Neural cell (in vitro differentiated cells): ENCODE data around the gene NR5A2.

Source experiments
- CTCF ChIP-seq: fragments of 450-650 bp; IDR thresholded peaks from 2 replicates; pipeline ENCODE4 v1.5.1; 2014; ENCODE audit warnings: antibody characterized with exemption, mild to moderate bottlenecking, moderate library complexity; ENCODE audit not compliant: poor library complexity, severe bottlenecking
- EP300 ChIP-seq: fragments of 450-650 bp; conservative IDR thresholded peaks from 2 replicates; pipeline ENCODE4 v1.6.1; 2014; ENCODE audit warnings: antibody characterized with exemption, mild to moderate bottlenecking, moderate library complexity; ENCODE audit not compliant: poor library complexity, severe bottlenecking
- EZH2 ChIP-seq: fragments of 200-600, 300-800 bp; shearing (Covaris generic), sonication (generic); IDR thresholded peaks from 2 replicates; pipeline ENCODE4 v1.6.1; 2014; ENCODE audit warnings: antibody characterized with exemption, low read length, borderline replicate concordance, mild to moderate bottlenecking; ENCODE audit not compliant: insufficient read depth, poor library complexity, severe bottlenecking
- POLR2AphosphoS5 ChIP-seq: IDR thresholded peaks from 2 replicates; pipeline ENCODE4 v1.6.1; 2012
- RAD21 ChIP-seq: fragments of 450-650 bp; conservative IDR thresholded peaks from 2 replicates; pipeline ENCODE4 v1.6.1; 2014; ENCODE audit warnings: antibody characterized with exemption, mild to moderate bottlenecking, moderate library complexity
- TAF1 ChIP-seq: IDR thresholded peaks from 2 replicates; pipeline ENCODE4 v1.6.1; 2012; ENCODE audit warnings: low read depth
- TF ChIP-seq, protein P1 (sequence below): IDR thresholded peaks from 2 replicates; pipeline ENCODE4 v1.6.1; 2012; ENCODE audit warnings: borderline replicate concordance

GRCh38 chr1:200027264-200027823 is at the start of gene NR5A2:
- TF ChIP-seq EP300 (no peak), CTCF (no peak), RAD21 (no peak), TAF1 (no peak), EZH2 (no peak), POLR2AphosphoS5 (no peak)
- TF ChIP-seq, protein P1, sequence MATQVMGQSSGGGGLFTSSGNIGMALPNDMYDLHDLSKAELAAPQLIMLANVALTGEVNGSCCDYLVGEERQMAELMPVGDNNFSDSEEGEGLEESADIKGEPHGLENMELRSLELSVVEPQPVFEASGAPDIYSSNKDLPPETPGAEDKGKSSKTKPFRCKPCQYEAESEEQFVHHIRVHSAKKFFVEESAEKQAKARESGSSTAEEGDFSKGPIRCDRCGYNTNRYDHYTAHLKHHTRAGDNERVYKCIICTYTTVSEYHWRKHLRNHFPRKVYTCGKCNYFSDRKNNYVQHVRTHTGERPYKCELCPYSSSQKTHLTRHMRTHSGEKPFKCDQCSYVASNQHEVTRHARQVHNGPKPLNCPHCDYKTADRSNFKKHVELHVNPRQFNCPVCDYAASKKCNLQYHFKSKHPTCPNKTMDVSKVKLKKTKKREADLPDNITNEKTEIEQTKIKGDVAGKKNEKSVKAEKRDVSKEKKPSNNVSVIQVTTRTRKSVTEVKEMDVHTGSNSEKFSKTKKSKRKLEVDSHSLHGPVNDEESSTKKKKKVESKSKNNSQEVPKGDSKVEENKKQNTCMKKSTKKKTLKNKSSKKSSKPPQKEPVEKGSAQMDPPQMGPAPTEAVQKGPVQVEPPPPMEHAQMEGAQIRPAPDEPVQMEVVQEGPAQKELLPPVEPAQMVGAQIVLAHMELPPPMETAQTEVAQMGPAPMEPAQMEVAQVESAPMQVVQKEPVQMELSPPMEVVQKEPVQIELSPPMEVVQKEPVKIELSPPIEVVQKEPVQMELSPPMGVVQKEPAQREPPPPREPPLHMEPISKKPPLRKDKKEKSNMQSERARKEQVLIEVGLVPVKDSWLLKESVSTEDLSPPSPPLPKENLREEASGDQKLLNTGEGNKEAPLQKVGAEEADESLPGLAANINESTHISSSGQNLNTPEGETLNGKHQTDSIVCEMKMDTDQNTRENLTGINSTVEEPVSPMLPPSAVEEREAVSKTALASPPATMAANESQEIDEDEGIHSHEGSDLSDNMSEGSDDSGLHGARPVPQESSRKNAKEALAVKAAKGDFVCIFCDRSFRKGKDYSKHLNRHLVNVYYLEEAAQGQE = no peak
